Omental fat pad (tissue), 4 donors: ENCODE measurements around the gene EDNRA. TPM values are rescaled to one million over a fixed set of nuclear protein-coding genes. Genes with fewer than 3 reads are reported as not detected.

Experiments
- ATAC-seq: fragments of 150-250 bp; one replicate; pipeline ENCODE4 v1.9.1; 2016; ENCODE audit warnings: mild to moderate bottlenecking, moderate library complexity; ENCODE audit not compliant: low FRiP score
- DNase-seq: peaks from one replicate; pipeline ENCODE4 v3.0.0-alpha.2; 2019; ENCODE audit warnings: low spot score
- CTCF ChIP-seq, 3 donors: fragments of 450-650 bp; IDR thresholded peaks; one replicate each; pipeline ENCODE4 v1.5.1; 2016 to 2017; ENCODE audit warnings: antibody characterized with exemption in 3 of 3, mild to moderate bottlenecking in 3 of 3, moderate library complexity in 2 of 3
- total RNA-seq, 4 donors: library from RNA; depleted of rRNA; stranded (reverse); fragments of >200 nt; gene quantifications; one replicate each; pipeline ENCODE4 v1.1.0, GENCODE V29; 2016

Gene EDNRA
- total RNA-seq, 4 donors from 2014 or later = 3.5 to 10.6 (median 7.0) TPM

- TF ChIP-seq CTCF (IDR thresholded peaks at IDR 0.05) = no peak
- ATAC-seq (no peak), DNase-seq (no peak)
Measured at GRCh38 chr4:147582386-147583060, 101.6 kb downstream of the EDNRA start.

GRCh38 chr4:147583876-147584275 lies 103.0 kb downstream of the EDNRA start:
- DNase-seq (no peak), ATAC-seq (no peak)
- no peak for TF ChIP-seq CTCF (IDR thresholded peaks at IDR 0.05)

GRCh38 chr4:147586032-147586431 lies 105.1 kb downstream of the EDNRA start:
- no peak for DNase-seq
- no peak for TF ChIP-seq CTCF (IDR thresholded peaks at IDR 0.05)
- no peak for ATAC-seq

- TF ChIP-seq CTCF (IDR thresholded peaks at IDR 0.05) = no peak
- no peak for DNase-seq
- ATAC-seq = no peak
Measured at GRCh38 chr4:147586637-147587036, 105.7 kb downstream of the EDNRA start.

GRCh38 chr4:147587041-147587440 lies 106.1 kb downstream of the EDNRA start:
- DNase-seq (no peak), ATAC-seq (no peak)
- TF ChIP-seq CTCF (IDR thresholded peaks at IDR 0.05) = no peak

GRCh38 chr4:147589586-147589985 lies 108.7 kb downstream of the EDNRA start:
- no peak for TF ChIP-seq CTCF (IDR thresholded peaks at IDR 0.05)
- ATAC-seq (no peak), DNase-seq (no peak)

- DNase-seq = peak; percentile 87
- no peak for ATAC-seq
- peak in 1 of 3 donors; percentile 24 for TF ChIP-seq CTCF (IDR thresholded peaks at IDR 0.05)
Measured at GRCh38 chr4:147590249-147590920, 109.5 kb downstream of the EDNRA start.
